NB4 (cell line): ENCODE results near the gene OPHN1.

Source experiments
- DNase-seq: peaks from one replicate; pipeline ENCODE4 v3.0.0; 2010; ENCODE audit warnings: low read depth
- H3K4me3 ChIP-seq: one replicate; pipeline ENCODE4 v1.5.1; 2011; ENCODE audit warnings: mild to moderate bottlenecking, low read depth, low read length, moderate library complexity
- MYC ChIP-seq: IDR thresholded peaks from 2 replicates; pipeline ENCODE4 v1.6.1; 2011; ENCODE audit warnings: low read depth, low read length
- POLR2A ChIP-seq: IDR thresholded peaks from 2 replicates; pipeline ENCODE4 v1.6.1; 2011; ENCODE audit warnings: mild to moderate bottlenecking; ENCODE audit not compliant: insufficient read length; ENCODE audit errors: extremely low read depth
- TF ChIP-seq, protein P1 (sequence below): IDR thresholded peaks from one replicate; pipeline ENCODE4 v1.5.1; 2012; ENCODE audit warnings: low read depth, low read length
- TF ChIP-seq, protein P2 (sequence below): IDR thresholded peaks from 2 replicates; pipeline ENCODE4 v1.6.1; 2011; ENCODE audit warnings: low read depth, low read length

OPHN1 gene

DNA sequence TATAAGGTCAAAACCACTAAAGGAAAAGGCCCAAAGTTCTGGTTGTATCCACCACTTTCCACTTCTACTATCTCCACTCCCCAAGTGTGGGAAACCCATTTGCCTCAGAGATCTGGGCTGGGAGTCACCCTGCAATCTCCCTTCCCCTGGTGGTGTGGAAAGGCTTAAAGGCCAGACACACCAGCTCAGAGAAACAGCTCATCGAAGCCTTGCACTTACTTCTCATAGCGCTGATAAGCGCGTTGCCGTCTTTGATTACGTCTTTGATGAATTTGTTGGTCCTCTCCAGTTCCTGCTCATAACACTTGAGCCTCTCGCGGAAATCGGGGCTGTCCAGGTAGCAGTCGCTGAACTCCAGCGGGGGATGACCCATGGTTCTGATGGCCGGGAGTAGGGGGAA lies 647 bp downstream of the OPHN1 start:
- no peak for DNase-seq
- TF ChIP-seq POLR2A (no peak), MYC (no peak)
- TF ChIP-seq, protein P1, sequence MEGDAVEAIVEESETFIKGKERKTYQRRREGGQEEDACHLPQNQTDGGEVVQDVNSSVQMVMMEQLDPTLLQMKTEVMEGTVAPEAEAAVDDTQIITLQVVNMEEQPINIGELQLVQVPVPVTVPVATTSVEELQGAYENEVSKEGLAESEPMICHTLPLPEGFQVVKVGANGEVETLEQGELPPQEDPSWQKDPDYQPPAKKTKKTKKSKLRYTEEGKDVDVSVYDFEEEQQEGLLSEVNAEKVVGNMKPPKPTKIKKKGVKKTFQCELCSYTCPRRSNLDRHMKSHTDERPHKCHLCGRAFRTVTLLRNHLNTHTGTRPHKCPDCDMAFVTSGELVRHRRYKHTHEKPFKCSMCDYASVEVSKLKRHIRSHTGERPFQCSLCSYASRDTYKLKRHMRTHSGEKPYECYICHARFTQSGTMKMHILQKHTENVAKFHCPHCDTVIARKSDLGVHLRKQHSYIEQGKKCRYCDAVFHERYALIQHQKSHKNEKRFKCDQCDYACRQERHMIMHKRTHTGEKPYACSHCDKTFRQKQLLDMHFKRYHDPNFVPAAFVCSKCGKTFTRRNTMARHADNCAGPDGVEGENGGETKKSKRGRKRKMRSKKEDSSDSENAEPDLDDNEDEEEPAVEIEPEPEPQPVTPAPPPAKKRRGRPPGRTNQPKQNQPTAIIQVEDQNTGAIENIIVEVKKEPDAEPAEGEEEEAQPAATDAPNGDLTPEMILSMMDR: no peak
- TF ChIP-seq, protein P2, sequence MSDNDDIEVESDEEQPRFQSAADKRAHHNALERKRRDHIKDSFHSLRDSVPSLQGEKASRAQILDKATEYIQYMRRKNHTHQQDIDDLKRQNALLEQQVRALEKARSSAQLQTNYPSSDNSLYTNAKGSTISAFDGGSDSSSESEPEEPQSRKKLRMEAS: no peak
- H3K4me3 ChIP-seq: no peak overlapping the region

DNA sequence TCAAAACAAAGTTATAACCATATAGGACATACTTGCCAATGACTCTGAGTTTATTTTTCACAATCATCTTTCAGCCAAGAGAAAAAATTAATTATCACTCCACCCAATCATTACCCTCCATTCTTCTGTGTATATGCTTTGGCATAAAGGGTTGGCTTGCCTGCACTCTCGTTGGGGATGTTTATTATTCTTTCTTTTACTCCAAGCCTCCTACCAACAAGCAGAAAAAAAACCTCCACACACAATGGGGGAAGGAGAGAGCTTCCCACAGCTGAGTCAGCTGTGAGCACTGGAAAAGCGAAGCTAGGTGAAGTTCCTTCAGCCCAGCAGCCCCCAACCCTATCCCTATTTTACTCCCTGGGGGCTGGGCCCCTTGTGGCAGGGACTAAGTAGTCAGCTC lies 1.5 kb downstream of the OPHN1 start:
- H3K4me3 ChIP-seq: no peak overlapping the region
- DNase-seq: no peak
- TF ChIP-seq, protein P2: no peak
- TF ChIP-seq POLR2A (no peak), MYC (no peak)
- TF ChIP-seq, protein P1: no peak

DNA sequence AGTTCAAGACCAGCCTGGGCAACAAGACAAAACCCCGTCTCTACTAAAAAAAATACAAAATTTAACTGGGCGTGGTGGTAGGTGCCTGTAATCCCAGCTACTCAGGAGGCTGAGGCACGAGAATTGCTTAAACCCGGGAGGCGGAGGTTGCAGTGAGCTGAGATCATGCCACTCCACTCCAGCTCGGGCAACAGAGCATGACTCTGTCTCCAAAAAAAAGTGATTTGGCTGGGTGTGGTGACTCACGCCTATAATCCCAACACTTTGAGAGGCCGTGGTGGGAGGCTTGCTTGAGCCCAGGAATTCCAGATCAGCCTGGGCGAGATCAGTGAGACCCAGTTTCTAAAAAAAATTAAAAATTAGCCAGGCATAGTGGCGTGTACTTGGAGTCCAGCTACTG lies 4.1 kb downstream of the OPHN1 start:
- H3K4me3 ChIP-seq: no peak overlapping the region
- no peak for TF ChIP-seq MYC
- no peak for DNase-seq

DNA sequence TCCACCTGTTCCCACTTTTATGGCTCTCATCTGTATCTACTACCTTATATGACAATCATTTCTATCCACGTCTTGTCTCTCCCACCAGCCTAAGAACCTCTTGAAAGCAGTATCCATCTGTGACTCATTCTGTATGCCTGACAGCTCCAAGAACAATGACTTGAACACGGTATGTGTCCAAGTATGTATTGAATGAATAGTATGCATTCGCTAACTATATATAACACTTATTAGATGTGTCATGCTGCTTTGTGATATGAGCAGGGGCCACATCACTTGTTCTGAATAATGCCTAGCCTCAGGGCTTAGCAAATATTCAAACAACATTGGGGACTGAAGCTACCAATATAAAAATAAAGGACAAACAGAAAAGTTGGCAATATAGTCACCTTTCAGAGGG lies 4.9 kb downstream of the OPHN1 start:
- DNase-seq: no peak
- no peak overlapping the region for H3K4me3 ChIP-seq
- TF ChIP-seq, protein P2: no peak
- TF ChIP-seq, protein P1: no peak
- TF ChIP-seq MYC: no peak
- no peak for TF ChIP-seq POLR2A

DNA sequence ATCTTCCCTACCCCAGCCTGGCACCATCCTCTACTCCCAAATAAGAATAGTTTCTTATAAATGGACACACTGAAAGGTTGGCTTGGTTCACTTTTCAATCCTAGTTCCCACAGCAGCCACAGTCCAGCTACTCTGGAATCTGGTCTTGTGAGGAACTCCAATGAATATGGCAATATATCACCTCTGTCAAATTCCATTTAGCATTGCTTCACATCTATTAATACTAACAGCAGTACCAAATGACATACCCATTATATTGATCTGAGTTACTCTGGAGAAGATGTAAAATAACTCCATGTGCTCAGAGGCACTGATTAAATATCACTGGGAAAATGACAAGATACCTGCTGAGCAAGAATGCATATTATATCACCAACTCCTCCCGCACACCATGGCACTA lies 8.6 kb downstream of the OPHN1 start:
- H3K4me3 ChIP-seq: no peak overlapping the region
- no peak for DNase-seq
- TF ChIP-seq MYC (no peak), POLR2A (no peak)
- TF ChIP-seq, protein P2: no peak
- TF ChIP-seq, protein P1: no peak

DNA sequence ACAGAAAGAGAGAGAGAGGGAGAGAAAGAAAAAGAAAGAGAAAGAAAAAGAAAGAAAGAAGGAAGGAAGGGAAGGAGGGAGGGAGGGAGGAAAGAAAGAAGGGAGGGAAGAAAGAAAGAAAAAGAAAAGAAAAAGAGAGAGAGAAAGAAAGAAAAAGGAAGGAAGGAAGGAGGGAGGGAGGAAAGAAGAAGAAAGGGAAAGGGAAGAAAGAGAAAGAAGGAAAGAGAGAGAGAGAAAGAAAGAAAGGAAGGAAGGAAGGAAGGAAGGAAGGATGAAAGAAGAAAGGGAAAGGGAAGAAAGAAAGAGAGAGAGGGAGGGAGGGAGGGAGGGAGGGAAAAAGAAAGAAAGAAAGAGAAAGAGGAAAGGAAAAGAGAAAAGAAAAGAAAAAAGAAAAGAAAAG lies 10.8 kb downstream of the OPHN1 start:
- DNase-seq: no peak
- TF ChIP-seq, protein P2: no peak
- TF ChIP-seq POLR2A: no peak
- TF ChIP-seq, protein P1: no peak
- no peak for TF ChIP-seq MYC
- H3K4me3 ChIP-seq: no peak overlapping the region
